Measurements from ENCODE around the gene PLXNB2.

PLXNB2 gene

GRCh38 chr22:50226875-50227165 is 80.6 kb downstream of the PLXNB2 start:
- no peaks in the 10 kb centered on the region for H3K4me1 ChIP-seq (ENCODE audit: control insufficient read depth, low read length)
- no peak overlapping the region for H3K27ac ChIP-seq (ENCODE audit: low read depth, low read length)
- no peaks in the 10 kb centered on the region for H3K79me2 ChIP-seq (ENCODE audit: control insufficient read depth, low read length)
- no peaks in the 10 kb centered on the region for H3F3A ChIP-seq (ENCODE audit: control insufficient read depth, insufficient read depth)
- H3K9me3 ChIP-seq (ENCODE audit: control insufficient read depth, insufficient read depth, low read length), result no peaks in the 10 kb centered on the region
- no peaks in the 10 kb centered on the region for H4K20me1 ChIP-seq (ENCODE audit: control insufficient read depth, insufficient read depth, low read depth, low read length)
- H3K36me3 ChIP-seq (ENCODE audit: control insufficient read depth, low read length), result peaks cover 39% of the 10 kb centered on the region
- no peaks in the 10 kb centered on the region for H3K9me2 ChIP-seq (replicated peaks; ENCODE audit: control insufficient read depth, low read length)
- no peaks in the 10 kb centered on the region for H3K27me3 ChIP-seq (ENCODE audit: control insufficient read depth, low read length)
- H3K4me3 ChIP-seq (ENCODE audit: low read length), result no peak overlapping the region
- no peak for TF ChIP-seq CTCF (IDR thresholded peaks at IDR 0.05; ENCODE audit: low read depth, low read length, poor library complexity, severe bottlenecking)
- no peak overlapping the region for H3K4me2 ChIP-seq (ENCODE audit: low read length)

- no peak for TF ChIP-seq CTCF (IDR thresholded peaks at IDR 0.05; ENCODE audit: low read depth, low read length, poor library complexity, severe bottlenecking)
- Histone ChIP-seq H3K4me1 (ENCODE audit: control insufficient read depth, low read length) (no peaks in the 10 kb centered on the region), H4K20me1 (ENCODE audit: control insufficient read depth, insufficient read depth, low read depth, low read length) (no peaks in the 10 kb centered on the region), H3K9me3 (ENCODE audit: control insufficient read depth, insufficient read depth, low read length) (no peaks in the 10 kb centered on the region), H3K36me3 (ENCODE audit: control insufficient read depth, low read length) (peaks cover 45% of the 10 kb centered on the region), H3F3A (ENCODE audit: control insufficient read depth, insufficient read depth) (no peaks in the 10 kb centered on the region), H3K79me2 (ENCODE audit: control insufficient read depth, low read length) (no peaks in the 10 kb centered on the region), H3K27ac (ENCODE audit: low read depth, low read length) (no peak overlapping the region), H3K9me2 (replicated peaks; ENCODE audit: control insufficient read depth, low read length) (no peaks in the 10 kb centered on the region), H3K27me3 (ENCODE audit: control insufficient read depth, low read length) (no peaks in the 10 kb centered on the region), H3K4me2 (ENCODE audit: low read length) (no peak overlapping the region), H3K4me3 (ENCODE audit: low read length) (no peak overlapping the region)
Measured at GRCh38 chr22:50226063-50226874, 81.2 kb downstream of the PLXNB2 start.

- H3K9me3 ChIP-seq (ENCODE audit: control insufficient read depth, insufficient read depth, low read length), result no peaks in the 10 kb centered on the region
- H3K4me1 ChIP-seq (ENCODE audit: control insufficient read depth, low read length), result no peaks in the 10 kb centered on the region
- no peak overlapping the region for H3K27ac ChIP-seq (ENCODE audit: low read depth, low read length)
- peaks cover 54% of the 10 kb centered on the region for H3K36me3 ChIP-seq (ENCODE audit: control insufficient read depth, low read length)
- TF ChIP-seq CTCF (IDR thresholded peaks at IDR 0.05; ENCODE audit: low read depth, low read length, poor library complexity, severe bottlenecking) (no peak), EZH2phosphoT487 (IDR thresholded peaks at IDR 0.05; ENCODE audit: borderline replicate concordance, low read length) (no peak)
- H3K79me2 ChIP-seq (ENCODE audit: control insufficient read depth, low read length), result no peaks in the 10 kb centered on the region
- no peaks in the 10 kb centered on the region for H3K27me3 ChIP-seq (ENCODE audit: control insufficient read depth, low read length)
- H3K9me2 ChIP-seq (replicated peaks; ENCODE audit: control insufficient read depth, low read length), result no peaks in the 10 kb centered on the region
- no peak overlapping the region for H3K4me2 ChIP-seq (ENCODE audit: low read length)
- H3F3A ChIP-seq (ENCODE audit: control insufficient read depth, insufficient read depth), result no peaks in the 10 kb centered on the region
- H3K4me3 ChIP-seq (ENCODE audit: low read length), result no peak overlapping the region
- no peaks in the 10 kb centered on the region for H4K20me1 ChIP-seq (ENCODE audit: control insufficient read depth, insufficient read depth, low read depth, low read length)
Measured at GRCh38 chr22:50225200-50225969, 82.1 kb downstream of the PLXNB2 start.
